Activated CD4-positive, CD25-positive, alpha-beta regulatory T cell treated with anti-CD3 and anti-CD28 coated beads, Interleukin-2, amount 50 U/mL, for 72 hours (primary cell): Measurements from ENCODE around the gene CALN1.

Source experiments
- DNase-seq: peaks from one replicate; pipeline ENCODE4 v3.0.0; 2021

Gene CALN1

GRCh38 chr7:72321637-72322036 is 90.5 kb downstream of the CALN1 start:
- DNase-seq, result no peak

- no peak for DNase-seq
Measured at GRCh38 chr7:72321081-72321480, 91.1 kb downstream of the CALN1 start.

GRCh38 chr7:72317341-72317740 is 94.8 kb downstream of the CALN1 start:
- no peak for DNase-seq

GRCh38 chr7:72316148-72316547 is 96.0 kb downstream of the CALN1 start:
- no peak for DNase-seq

- no peak for DNase-seq
Measured at GRCh38 chr7:72313906-72314305, 98.2 kb downstream of the CALN1 start.

- DNase-seq, result no peak
Measured at GRCh38 chr7:72310301-72310700, 101.8 kb downstream of the CALN1 start.

GRCh38 chr7:72309476-72309875 is 102.7 kb downstream of the CALN1 start:
- no peak for DNase-seq

- DNase-seq, result no peak
Measured at GRCh38 chr7:72308986-72309385, 103.2 kb downstream of the CALN1 start.

- DNase-seq, result no peak
Measured at GRCh38 chr7:72307566-72307965, 104.6 kb downstream of the CALN1 start.

- no peak for DNase-seq
Measured at GRCh38 chr7:72298912-72299311, 113.2 kb downstream of the CALN1 start.

- DNase-seq, result no peak
Measured at GRCh38 chr7:72298091-72298490, 114.0 kb downstream of the CALN1 start.

GRCh38 chr7:72297636-72298035 is 114.5 kb downstream of the CALN1 start:
- DNase-seq, result no peak

GRCh38 chr7:72292794-72293193 is 119.3 kb downstream of the CALN1 start:
- DNase-seq, result no peak

- no peak for DNase-seq
Measured at GRCh38 chr7:72292118-72292517, 120.0 kb downstream of the CALN1 start.

- DNase-seq, result no peak
Measured at GRCh38 chr7:72286519-72286918, 125.6 kb downstream of the CALN1 start.

GRCh38 chr7:72283309-72283708 is 128.8 kb downstream of the CALN1 start:
- no peak for DNase-seq

GRCh38 chr7:72281308-72281707 is 130.8 kb downstream of the CALN1 start:
- no peak for DNase-seq

- no peak for DNase-seq
Measured at GRCh38 chr7:72279203-72279602, 132.9 kb downstream of the CALN1 start.

GRCh38 chr7:72278550-72278949 is 133.6 kb downstream of the CALN1 start:
- DNase-seq, result no peak

GRCh38 chr7:72275382-72276070 is 136.6 kb downstream of the CALN1 start:
- DNase-seq, result no peak

- DNase-seq, result no peak
Measured at GRCh38 chr7:72272479-72272878, 139.7 kb downstream of the CALN1 start.

- no peak for DNase-seq
Measured at GRCh38 chr7:72268796-72269195, 143.3 kb downstream of the CALN1 start.

GRCh38 chr7:72268090-72268489 is 144.0 kb downstream of the CALN1 start:
- DNase-seq, result no peak

GRCh38 chr7:72267291-72267800 is 144.8 kb downstream of the CALN1 start:
- DNase-seq, result no peak

GRCh38 chr7:72266771-72267170 is 145.4 kb downstream of the CALN1 start:
- DNase-seq, result no peak
